ENCODE results near the gene ITGBL1.

DNA sequence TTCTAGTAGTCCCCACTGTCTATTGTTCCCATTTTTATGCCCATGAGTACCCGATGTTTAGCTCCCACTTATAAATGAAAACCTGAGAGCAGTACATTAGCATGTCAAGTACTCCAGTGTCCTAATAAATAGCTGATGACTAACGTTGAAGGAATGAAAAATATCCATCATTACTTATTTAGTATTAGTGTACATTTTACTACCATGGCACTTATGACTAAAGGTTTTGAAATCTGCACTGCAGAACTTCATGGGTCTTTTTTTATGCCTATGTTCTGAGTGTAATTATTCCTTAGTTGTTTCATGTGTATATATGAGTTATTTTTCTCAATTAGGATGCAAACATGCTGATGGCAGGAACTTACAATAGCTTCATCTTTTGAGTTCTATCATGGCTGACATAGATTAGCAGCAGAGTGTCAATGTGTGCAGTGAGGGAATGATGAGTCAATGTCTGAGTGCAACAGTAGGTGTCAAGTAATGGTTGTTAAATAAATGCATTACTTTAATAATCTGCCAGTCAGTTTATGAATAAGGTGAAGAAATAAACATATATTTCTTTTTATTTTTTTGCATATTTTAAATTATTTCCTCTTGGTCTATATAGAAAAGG lies 188.4 kb downstream of the ITGBL1 start:
- TF ChIP-seq, protein P1, sequence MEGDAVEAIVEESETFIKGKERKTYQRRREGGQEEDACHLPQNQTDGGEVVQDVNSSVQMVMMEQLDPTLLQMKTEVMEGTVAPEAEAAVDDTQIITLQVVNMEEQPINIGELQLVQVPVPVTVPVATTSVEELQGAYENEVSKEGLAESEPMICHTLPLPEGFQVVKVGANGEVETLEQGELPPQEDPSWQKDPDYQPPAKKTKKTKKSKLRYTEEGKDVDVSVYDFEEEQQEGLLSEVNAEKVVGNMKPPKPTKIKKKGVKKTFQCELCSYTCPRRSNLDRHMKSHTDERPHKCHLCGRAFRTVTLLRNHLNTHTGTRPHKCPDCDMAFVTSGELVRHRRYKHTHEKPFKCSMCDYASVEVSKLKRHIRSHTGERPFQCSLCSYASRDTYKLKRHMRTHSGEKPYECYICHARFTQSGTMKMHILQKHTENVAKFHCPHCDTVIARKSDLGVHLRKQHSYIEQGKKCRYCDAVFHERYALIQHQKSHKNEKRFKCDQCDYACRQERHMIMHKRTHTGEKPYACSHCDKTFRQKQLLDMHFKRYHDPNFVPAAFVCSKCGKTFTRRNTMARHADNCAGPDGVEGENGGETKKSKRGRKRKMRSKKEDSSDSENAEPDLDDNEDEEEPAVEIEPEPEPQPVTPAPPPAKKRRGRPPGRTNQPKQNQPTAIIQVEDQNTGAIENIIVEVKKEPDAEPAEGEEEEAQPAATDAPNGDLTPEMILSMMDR (IDR thresholded peaks at IDR 0.05) = no peak
- TF ChIP-seq GTF2I (CRISPR knock-in tag; conservative IDR thresholded peaks at IDR 0.05) (no peak), ZNF138 (CRISPR knock-in tag; conservative IDR thresholded peaks at IDR 0.05) (no peak), ELF4 (CRISPR knock-in tag; IDR thresholded peaks at IDR 0.05; ENCODE audit: low read depth) (no peak), NFYB (CRISPR knock-in tag; conservative IDR thresholded peaks at IDR 0.05; ENCODE audit: low read depth) (no peak), USF2 (CRISPR knock-in tag; IDR thresholded peaks at IDR 0.05) (no peak), ESRRA (CRISPR knock-in tag; IDR thresholded peaks at IDR 0.05; ENCODE audit: borderline replicate concordance) (no peak), MYBL2 (CRISPR knock-in tag; IDR thresholded peaks at IDR 0.05) (no peak)
- TF ChIP-seq, protein P2, sequence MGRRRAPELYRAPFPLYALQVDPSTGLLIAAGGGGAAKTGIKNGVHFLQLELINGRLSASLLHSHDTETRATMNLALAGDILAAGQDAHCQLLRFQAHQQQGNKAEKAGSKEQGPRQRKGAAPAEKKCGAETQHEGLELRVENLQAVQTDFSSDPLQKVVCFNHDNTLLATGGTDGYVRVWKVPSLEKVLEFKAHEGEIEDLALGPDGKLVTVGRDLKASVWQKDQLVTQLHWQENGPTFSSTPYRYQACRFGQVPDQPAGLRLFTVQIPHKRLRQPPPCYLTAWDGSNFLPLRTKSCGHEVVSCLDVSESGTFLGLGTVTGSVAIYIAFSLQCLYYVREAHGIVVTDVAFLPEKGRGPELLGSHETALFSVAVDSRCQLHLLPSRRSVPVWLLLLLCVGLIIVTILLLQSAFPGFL (CRISPR knock-in tag; IDR thresholded peaks at IDR 0.05; ENCODE audit: borderline replicate concordance) = no peak
- TF ChIP-seq, protein P3, sequence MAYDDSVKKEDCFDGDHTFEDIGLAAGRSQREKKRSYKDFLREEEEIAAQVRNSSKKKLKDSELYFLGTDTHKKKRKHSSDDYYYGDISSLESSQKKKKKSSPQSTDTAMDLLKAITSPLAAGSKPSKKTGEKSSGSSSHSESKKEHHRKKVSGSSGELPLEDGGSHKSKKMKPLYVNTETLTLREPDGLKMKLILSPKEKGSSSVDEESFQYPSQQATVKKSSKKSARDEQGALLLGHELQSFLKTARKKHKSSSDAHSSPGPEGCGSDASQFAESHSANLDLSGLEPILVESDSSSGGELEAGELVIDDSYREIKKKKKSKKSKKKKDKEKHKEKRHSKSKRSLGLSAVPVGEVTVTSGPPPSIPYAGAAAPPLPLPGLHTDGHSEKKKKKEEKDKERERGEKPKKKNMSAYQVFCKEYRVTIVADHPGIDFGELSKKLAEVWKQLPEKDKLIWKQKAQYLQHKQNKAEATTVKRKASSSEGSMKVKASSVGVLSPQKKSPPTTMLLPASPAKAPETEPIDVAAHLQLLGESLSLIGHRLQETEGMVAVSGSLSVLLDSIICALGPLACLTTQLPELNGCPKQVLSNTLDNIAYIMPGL (CRISPR knock-in tag; IDR thresholded peaks at IDR 0.05) = no peak
- TF ChIP-seq, protein P4, sequence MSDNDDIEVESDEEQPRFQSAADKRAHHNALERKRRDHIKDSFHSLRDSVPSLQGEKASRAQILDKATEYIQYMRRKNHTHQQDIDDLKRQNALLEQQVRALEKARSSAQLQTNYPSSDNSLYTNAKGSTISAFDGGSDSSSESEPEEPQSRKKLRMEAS (CRISPR knock-in tag; IDR thresholded peaks at IDR 0.05) = no peak
- TF ChIP-seq, protein P5, sequence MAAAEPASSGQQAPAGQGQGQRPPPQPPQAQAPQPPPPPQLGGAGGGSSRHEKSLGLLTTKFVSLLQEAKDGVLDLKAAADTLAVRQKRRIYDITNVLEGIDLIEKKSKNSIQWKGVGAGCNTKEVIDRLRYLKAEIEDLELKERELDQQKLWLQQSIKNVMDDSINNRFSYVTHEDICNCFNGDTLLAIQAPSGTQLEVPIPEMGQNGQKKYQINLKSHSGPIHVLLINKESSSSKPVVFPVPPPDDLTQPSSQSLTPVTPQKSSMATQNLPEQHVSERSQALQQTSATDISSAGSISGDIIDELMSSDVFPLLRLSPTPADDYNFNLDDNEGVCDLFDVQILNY (CRISPR knock-in tag; IDR thresholded peaks at IDR 0.05) = no peak
- TF ChIP-seq, protein P6, sequence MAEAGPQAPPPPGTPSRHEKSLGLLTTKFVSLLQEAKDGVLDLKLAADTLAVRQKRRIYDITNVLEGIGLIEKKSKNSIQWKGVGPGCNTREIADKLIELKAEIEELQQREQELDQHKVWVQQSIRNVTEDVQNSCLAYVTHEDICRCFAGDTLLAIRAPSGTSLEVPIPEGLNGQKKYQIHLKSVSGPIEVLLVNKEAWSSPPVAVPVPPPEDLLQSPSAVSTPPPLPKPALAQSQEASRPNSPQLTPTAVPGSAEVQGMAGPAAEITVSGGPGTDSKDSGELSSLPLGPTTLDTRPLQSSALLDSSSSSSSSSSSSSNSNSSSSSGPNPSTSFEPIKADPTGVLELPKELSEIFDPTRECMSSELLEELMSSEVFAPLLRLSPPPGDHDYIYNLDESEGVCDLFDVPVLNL (CRISPR knock-in tag; IDR thresholded peaks at IDR 0.05; ENCODE audit: borderline replicate concordance, low read depth) = no peak
